Activated T-helper 17 cell treated with anti-CD3 and anti-CD28 coated beads, Interleukin-2, amount 50 U/mL, for 72 hours (primary cell): ENCODE data around the gene PSMB2. TPM values are rescaled to one million over a fixed set of nuclear protein-coding genes. Genes with fewer than 3 reads are reported as not detected.
"Not testable (repeated sequence)": the region's sequence is repeated elsewhere in the genome, so short reads cannot be mapped to it uniquely, and the experiment has no call there.

Experiments used
- ATAC-seq: fragments of 150-1000 bp; cut with Tn5 transposase; replicated peaks from 2 replicates; pipeline ENCODE4 v1.10.0; 2021; ENCODE audit warnings: mild to moderate bottlenecking, moderate library complexity
- H3K27ac Mint-ChIP-seq: one replicate; pipeline ENCODE4 v1.8.0; 2022; ENCODE audit warnings: mixed read lengths
- H3K27me3 Mint-ChIP-seq: one replicate; pipeline ENCODE4 v1.8.0; 2022; ENCODE audit warnings: mixed read lengths
- H3K36me3 Mint-ChIP-seq: one replicate; pipeline ENCODE4 v1.8.0; 2022; ENCODE audit warnings: low read depth, mild to moderate bottlenecking, mixed read lengths
- H3K4me1 Mint-ChIP-seq: one replicate; pipeline ENCODE4 v1.8.0; 2022; ENCODE audit warnings: mixed read lengths
- H3K4me3 Mint-ChIP-seq: one replicate; pipeline ENCODE4 v1.8.0; 2022; ENCODE audit warnings: mild to moderate bottlenecking, mixed read lengths
- H3K9me3 Mint-ChIP-seq: one replicate; pipeline ENCODE4 v1.8.0; 2022; ENCODE audit warnings: mixed read lengths
- total RNA-seq, 2 donors: library from RNA; stranded (reverse); gene quantifications; one replicate each; pipeline ENCODE4 v1.2.3, GENCODE V29; 2022

PSMB2 gene
- total RNA-seq, 2 donors from 2014 or later: 60.5 to 102 TPM

GRCh38 chr1:35592991-35593769 is 48.1 kb downstream of the PSMB2 start:
- Mint-ChIP-seq H3K27ac (no peak overlapping the region), H3K9me3 (no peaks in the 10 kb centered on the region), H3K4me3 (no peak overlapping the region)

GRCh38 chr1:35591211-35591610 is 50.1 kb downstream of the PSMB2 start:
- Mint-ChIP-seq H3K4me1 (peaks cover 8% of the 10 kb centered on the region), H3K9me3 (no peaks in the 10 kb centered on the region), H3K27ac (no peak overlapping the region), H3K27me3 (no peaks in the 10 kb centered on the region), H3K36me3 (no peaks in the 10 kb centered on the region), H3K4me3 (no peak overlapping the region)
- ATAC-seq: no peak

More at GRCh38 chr1:35592991-35593769, 48.1 kb downstream of the PSMB2 start:
- peak; percentile 48 for ATAC-seq
- Mint-ChIP-seq H3K36me3 (no peaks in the 10 kb centered on the region), H3K4me1 (peaks cover 8% of the 10 kb centered on the region), H3K27me3 (no peaks in the 10 kb centered on the region)

GRCh38 chr1:35590476-35591040 is 50.8 kb downstream of the PSMB2 start:
- no peaks in the 10 kb centered on the region for H3K9me3 Mint-ChIP-seq
- ATAC-seq: no peak
- no peaks in the 10 kb centered on the region for H3K27me3 Mint-ChIP-seq
- H3K4me1 Mint-ChIP-seq: peaks cover 8% of the 10 kb centered on the region
- no peak overlapping the region for H3K4me3 Mint-ChIP-seq
- H3K27ac Mint-ChIP-seq: no peak overlapping the region
- no peaks in the 10 kb centered on the region for H3K36me3 Mint-ChIP-seq

GRCh38 chr1:35589516-35590427 is 51.6 kb downstream of the PSMB2 start:
- no peak for ATAC-seq
- H3K27me3 Mint-ChIP-seq: no peaks in the 10 kb centered on the region
- no peaks in the 10 kb centered on the region for H3K9me3 Mint-ChIP-seq
- peaks cover 8% of the 10 kb centered on the region for H3K4me1 Mint-ChIP-seq
- H3K4me3 Mint-ChIP-seq: no peak overlapping the region
- no peak overlapping the region for H3K27ac Mint-ChIP-seq
- no peaks in the 10 kb centered on the region for H3K36me3 Mint-ChIP-seq

GRCh38 chr1:35588197-35588910 is 53.0 kb downstream of the PSMB2 start:
- Mint-ChIP-seq H3K36me3 (no peaks in the 10 kb centered on the region), H3K4me3 (no peak overlapping the region), H3K27me3 (no peaks in the 10 kb centered on the region), H3K9me3 (no peaks in the 10 kb centered on the region), H3K4me1 (peaks cover 4% of the 10 kb centered on the region), H3K27ac (no peak overlapping the region)
- no peak for ATAC-seq

- H3K27ac Mint-ChIP-seq: no peak overlapping the region
- peaks cover 4% of the 10 kb centered on the region for H3K4me1 Mint-ChIP-seq
- H3K27me3 Mint-ChIP-seq: no peaks in the 10 kb centered on the region
- no peak for ATAC-seq
- no peaks in the 10 kb centered on the region for H3K36me3 Mint-ChIP-seq
- no peak overlapping the region for H3K4me3 Mint-ChIP-seq
- no peaks in the 10 kb centered on the region for H3K9me3 Mint-ChIP-seq
Observed at GRCh38 chr1:35587736-35588135, 53.6 kb downstream of the PSMB2 start.

GRCh38 chr1:35586808-35587207 is 54.5 kb downstream of the PSMB2 start:
- ATAC-seq: no peak
- no peak overlapping the region for H3K4me3 Mint-ChIP-seq
- H3K27me3 Mint-ChIP-seq: no peaks in the 10 kb centered on the region
- H3K9me3 Mint-ChIP-seq: no peaks in the 10 kb centered on the region
- peaks cover 4% of the 10 kb centered on the region for H3K4me1 Mint-ChIP-seq
- no peak overlapping the region for H3K27ac Mint-ChIP-seq
- H3K36me3 Mint-ChIP-seq: no peaks in the 10 kb centered on the region

GRCh38 chr1:35585805-35586204 is 55.5 kb downstream of the PSMB2 start:
- ATAC-seq, H3K4me1 Mint-ChIP-seq, H3K27me3 Mint-ChIP-seq, H3K36me3 Mint-ChIP-seq, H3K27ac Mint-ChIP-seq, H3K9me3 Mint-ChIP-seq, H3K4me3 Mint-ChIP-seq: not testable (repeated sequence)

GRCh38 chr1:35585281-35585680 is 56.0 kb downstream of the PSMB2 start:
- H3K27me3 Mint-ChIP-seq: no peaks in the 10 kb centered on the region
- ATAC-seq: no peak
- H3K27ac Mint-ChIP-seq: no peak overlapping the region
- H3K4me1 Mint-ChIP-seq: peaks cover 4% of the 10 kb centered on the region
- no peaks in the 10 kb centered on the region for H3K36me3 Mint-ChIP-seq
- no peaks in the 10 kb centered on the region for H3K9me3 Mint-ChIP-seq
- H3K4me3 Mint-ChIP-seq: no peak overlapping the region

GRCh38 chr1:35581621-35582020 is 59.7 kb downstream of the PSMB2 start:
- ATAC-seq, H3K9me3 Mint-ChIP-seq, H3K27me3 Mint-ChIP-seq, H3K4me3 Mint-ChIP-seq, H3K27ac Mint-ChIP-seq, H3K36me3 Mint-ChIP-seq, H3K4me1 Mint-ChIP-seq: not testable (repeated sequence)

- Mint-ChIP-seq H3K27ac (no peak overlapping the region), H3K36me3 (no peaks in the 10 kb centered on the region), H3K4me1 (peaks cover 9% of the 10 kb centered on the region), H3K4me3 (no peak overlapping the region), H3K27me3 (no peaks in the 10 kb centered on the region), H3K9me3 (no peaks in the 10 kb centered on the region)
- no peak for ATAC-seq
Observed at GRCh38 chr1:35580949-35581388, 60.4 kb downstream of the PSMB2 start.

- H3K27me3 Mint-ChIP-seq: no peaks in the 10 kb centered on the region
- peak overlapping the region; percentile 92 for H3K27ac Mint-ChIP-seq
- H3K9me3 Mint-ChIP-seq: no peaks in the 10 kb centered on the region
- peak; percentile 88 for ATAC-seq
- H3K36me3 Mint-ChIP-seq: no peaks in the 10 kb centered on the region
- peak overlapping the region; percentile 95 for H3K4me3 Mint-ChIP-seq
- H3K4me1 Mint-ChIP-seq: peaks cover 9% of the 10 kb centered on the region
Observed at GRCh38 chr1:35577071-35577998, 64.0 kb downstream of the PSMB2 start.

GRCh38 chr1:35576766-35577070 is 64.6 kb downstream of the PSMB2 start:
- H3K36me3 Mint-ChIP-seq, ATAC-seq, H3K4me1 Mint-ChIP-seq, H3K27me3 Mint-ChIP-seq, H3K9me3 Mint-ChIP-seq: not testable (repeated sequence)
- H3K27ac Mint-ChIP-seq: peak overlapping the region; percentile 44
- peak overlapping the region; percentile 95 for H3K4me3 Mint-ChIP-seq
